ENCODE measurements around the gene USP34.
A peak's percentile ranks its signal among the peaks of the same experiment; 100 is the strongest.

The USP34 gene

DNA sequence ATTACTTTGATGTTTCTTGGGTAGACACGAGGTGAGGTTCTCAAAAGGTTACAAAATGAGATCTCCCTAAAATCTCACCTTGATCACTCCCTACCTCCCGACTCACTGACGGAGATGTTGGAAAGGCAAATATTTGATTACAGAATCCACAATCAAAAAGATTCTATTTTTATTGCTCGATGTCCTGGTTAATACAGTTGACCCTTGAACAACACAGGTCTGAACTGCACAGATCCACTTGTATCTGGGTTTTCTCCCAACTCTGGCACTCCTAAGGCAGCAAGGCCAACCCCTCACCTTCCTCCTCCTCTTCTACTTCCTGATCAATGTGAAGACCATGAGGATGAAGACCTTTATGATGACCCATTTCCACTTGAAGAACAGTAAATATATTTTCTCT lies 183.6 kb downstream of the USP34 start:
- peak overlapping the region; percentile 2 for H3K27ac Mint-ChIP-seq
- H3K27me3 Mint-ChIP-seq: no peaks in the 10 kb centered on the region
- peaks cover 9% of the 10 kb centered on the region for H3K36me3 Mint-ChIP-seq
- H3K9me3 Mint-ChIP-seq (ENCODE audit: low read depth): no peaks in the 10 kb centered on the region
- no peak overlapping the region for H3K4me3 Mint-ChIP-seq
- H3K4me1 Mint-ChIP-seq (ENCODE audit: low read depth): peaks cover 6% of the 10 kb centered on the region

DNA sequence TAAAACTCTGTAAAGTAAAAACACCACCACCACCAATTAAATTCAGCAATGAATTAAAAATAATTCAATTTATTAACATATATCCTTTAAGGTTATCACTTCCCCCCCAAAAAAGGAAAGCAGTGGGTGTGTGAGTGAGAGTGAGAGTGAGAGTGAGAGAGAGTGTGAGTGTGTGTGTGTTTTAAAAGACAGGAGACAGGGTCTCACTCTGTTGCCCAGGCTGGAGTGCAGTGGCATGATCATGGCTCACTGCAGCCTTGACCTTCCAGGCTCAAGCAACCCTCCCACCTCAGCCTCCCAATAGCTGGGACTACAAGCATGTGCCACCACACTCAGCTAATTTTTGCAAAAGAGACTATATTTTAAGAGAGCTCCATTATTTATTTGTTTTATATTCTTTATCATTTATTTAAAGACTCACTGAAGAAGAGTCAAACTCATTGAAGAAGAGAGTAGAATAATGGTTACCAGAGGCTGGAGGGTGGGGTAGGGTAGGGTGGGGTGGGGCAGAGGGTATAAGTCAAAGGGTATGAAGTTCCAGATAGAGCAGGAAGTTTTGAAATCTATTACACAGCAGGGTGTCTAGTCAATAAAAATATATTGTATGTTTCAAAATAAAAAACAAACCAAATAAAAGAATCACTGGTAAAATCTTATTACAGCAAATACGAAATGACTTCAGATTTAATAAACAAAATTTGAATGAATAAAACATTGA lies 187.3 kb downstream of the USP34 start:
- H3K4me3 Mint-ChIP-seq: no peak overlapping the region
- H3K27me3 Mint-ChIP-seq: no peaks in the 10 kb centered on the region
- peaks cover 2% of the 10 kb centered on the region for H3K4me1 Mint-ChIP-seq (ENCODE audit: low read depth)
- H3K9me3 Mint-ChIP-seq (ENCODE audit: low read depth): no peaks in the 10 kb centered on the region
- H3K36me3 Mint-ChIP-seq: peaks cover 4% of the 10 kb centered on the region
- H3K27ac Mint-ChIP-seq: no peak overlapping the region

DNA sequence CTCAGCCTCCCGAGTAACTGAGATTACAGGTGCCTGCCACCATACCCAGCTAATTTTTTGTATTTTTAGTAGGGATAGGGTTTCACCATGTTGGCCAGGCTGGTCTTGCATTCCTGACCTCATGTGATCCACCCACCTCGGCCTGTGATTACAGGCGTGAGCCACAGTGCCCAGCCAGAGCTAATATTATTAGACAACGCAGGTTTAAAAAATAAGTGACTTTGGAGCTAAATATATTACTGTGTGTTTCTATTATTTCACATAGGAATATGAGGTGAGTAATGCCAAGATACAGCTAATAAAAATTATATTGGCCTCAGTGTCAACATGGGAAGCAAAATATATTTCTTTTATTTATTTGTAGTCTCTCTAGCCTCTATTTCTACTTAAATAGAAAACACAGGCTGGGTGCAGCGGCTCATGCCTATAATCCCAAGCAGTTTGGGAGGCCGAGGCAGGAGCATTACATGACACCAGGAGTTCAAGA lies 188.7 kb downstream of the USP34 start:
- no peak overlapping the region for H3K4me3 Mint-ChIP-seq
- no peaks in the 10 kb centered on the region for H3K27me3 Mint-ChIP-seq
- H3K36me3 Mint-ChIP-seq: peaks cover 6% of the 10 kb centered on the region
- peaks cover 2% of the 10 kb centered on the region for H3K4me1 Mint-ChIP-seq (ENCODE audit: low read depth)
- no peak overlapping the region for H3K27ac Mint-ChIP-seq
- no peaks in the 10 kb centered on the region for H3K9me3 Mint-ChIP-seq (ENCODE audit: low read depth)

DNA sequence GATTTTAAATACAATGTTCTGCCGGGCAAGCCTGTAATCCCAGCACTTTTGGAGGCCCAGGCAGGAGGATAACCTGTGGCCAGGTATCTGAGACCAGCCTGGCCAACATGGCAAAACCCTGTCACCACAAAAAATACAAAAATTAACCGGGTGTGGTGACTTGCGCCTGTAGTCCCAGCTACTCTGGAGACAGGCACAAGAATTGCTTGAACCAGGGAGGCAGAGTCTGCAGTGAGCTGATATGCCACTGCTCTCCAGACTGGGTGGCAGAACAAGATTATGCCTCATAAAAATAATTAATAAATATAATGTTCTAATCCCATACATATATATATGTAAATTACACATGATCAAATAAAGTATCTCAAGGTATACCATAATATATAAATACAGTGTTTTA lies 189.6 kb downstream of the USP34 start:
- Mint-ChIP-seq H3K27me3 (no peaks in the 10 kb centered on the region), H3K27ac (no peak overlapping the region), H3K9me3 (ENCODE audit: low read depth) (no peaks in the 10 kb centered on the region), H3K4me3 (no peak overlapping the region), H3K36me3 (peaks cover 9% of the 10 kb centered on the region), H3K4me1 (ENCODE audit: low read depth) (peaks cover 2% of the 10 kb centered on the region)

- H3K4me3 Mint-ChIP-seq: no peak overlapping the region
- H3K27ac Mint-ChIP-seq: no peak overlapping the region
- no peaks in the 10 kb centered on the region for H3K4me1 Mint-ChIP-seq (ENCODE audit: low read depth)
- H3K27me3 Mint-ChIP-seq: no peaks in the 10 kb centered on the region
- no peaks in the 10 kb centered on the region for H3K9me3 Mint-ChIP-seq (ENCODE audit: low read depth)
- H3K36me3 Mint-ChIP-seq: peaks cover 10% of the 10 kb centered on the region
These were observed 193.1 kb downstream of the USP34 start for GRCh38 chr2:61277756-61278155.

GRCh38 chr2:61275575-61276184 lies 195.2 kb downstream of the USP34 start:
- H3K36me3 Mint-ChIP-seq: peaks cover 15% of the 10 kb centered on the region

DNA sequence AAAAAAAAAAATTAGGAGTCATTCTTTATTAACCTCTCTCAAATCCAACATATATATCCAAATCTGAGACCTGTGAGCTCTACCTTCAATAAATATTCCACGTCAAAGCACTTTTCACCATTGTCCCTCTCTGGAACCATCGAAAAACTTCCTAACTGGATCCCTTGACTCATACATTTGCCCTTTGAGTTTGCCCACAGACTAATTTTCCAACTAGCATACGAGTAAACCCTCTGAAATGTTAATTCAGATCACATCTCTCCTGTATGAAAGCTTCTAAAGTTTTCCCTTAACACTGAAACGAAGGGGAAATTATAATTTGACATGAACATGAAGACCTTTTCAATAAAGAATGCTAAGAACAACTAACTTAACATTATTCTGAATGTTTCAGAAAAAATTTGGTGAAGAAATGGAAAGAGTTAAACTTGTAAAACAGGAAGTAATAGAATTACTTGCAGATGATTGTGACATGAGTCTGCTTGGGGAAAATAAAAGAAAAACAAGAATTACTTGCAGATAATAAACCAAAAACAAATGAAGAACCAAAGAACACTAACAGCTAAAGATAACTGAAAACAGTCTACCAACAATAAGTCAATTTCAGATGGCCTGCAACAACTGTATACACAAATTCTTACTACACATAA lies 198.3 kb downstream of the USP34 start:
- Mint-ChIP-seq H3K36me3 (peaks cover 10% of the 10 kb centered on the region), H3K27me3 (no peaks in the 10 kb centered on the region), H3K4me3 (no peak overlapping the region), H3K27ac (peak overlapping the region; percentile 5), H3K4me1 (ENCODE audit: low read depth) (no peaks in the 10 kb centered on the region), H3K9me3 (ENCODE audit: low read depth) (no peaks in the 10 kb centered on the region)

More at GRCh38 chr2:61275575-61276184, 195.2 kb downstream of the USP34 start:
- Mint-ChIP-seq H3K4me1 (ENCODE audit: low read depth) (no peaks in the 10 kb centered on the region), H3K4me3 (no peak overlapping the region), H3K9me3 (ENCODE audit: low read depth) (no peaks in the 10 kb centered on the region), H3K27ac (no peak overlapping the region), H3K27me3 (no peaks in the 10 kb centered on the region)

GRCh38 chr2:61268249-61268648 lies 202.6 kb downstream of the USP34 start:
- Mint-ChIP-seq H3K4me3 (no peak overlapping the region), H3K9me3 (ENCODE audit: low read depth) (no peaks in the 10 kb centered on the region), H3K27me3 (no peaks in the 10 kb centered on the region), H3K27ac (no peak overlapping the region), H3K4me1 (ENCODE audit: low read depth) (no peaks in the 10 kb centered on the region), H3K36me3 (peaks cover 12% of the 10 kb centered on the region)

DNA sequence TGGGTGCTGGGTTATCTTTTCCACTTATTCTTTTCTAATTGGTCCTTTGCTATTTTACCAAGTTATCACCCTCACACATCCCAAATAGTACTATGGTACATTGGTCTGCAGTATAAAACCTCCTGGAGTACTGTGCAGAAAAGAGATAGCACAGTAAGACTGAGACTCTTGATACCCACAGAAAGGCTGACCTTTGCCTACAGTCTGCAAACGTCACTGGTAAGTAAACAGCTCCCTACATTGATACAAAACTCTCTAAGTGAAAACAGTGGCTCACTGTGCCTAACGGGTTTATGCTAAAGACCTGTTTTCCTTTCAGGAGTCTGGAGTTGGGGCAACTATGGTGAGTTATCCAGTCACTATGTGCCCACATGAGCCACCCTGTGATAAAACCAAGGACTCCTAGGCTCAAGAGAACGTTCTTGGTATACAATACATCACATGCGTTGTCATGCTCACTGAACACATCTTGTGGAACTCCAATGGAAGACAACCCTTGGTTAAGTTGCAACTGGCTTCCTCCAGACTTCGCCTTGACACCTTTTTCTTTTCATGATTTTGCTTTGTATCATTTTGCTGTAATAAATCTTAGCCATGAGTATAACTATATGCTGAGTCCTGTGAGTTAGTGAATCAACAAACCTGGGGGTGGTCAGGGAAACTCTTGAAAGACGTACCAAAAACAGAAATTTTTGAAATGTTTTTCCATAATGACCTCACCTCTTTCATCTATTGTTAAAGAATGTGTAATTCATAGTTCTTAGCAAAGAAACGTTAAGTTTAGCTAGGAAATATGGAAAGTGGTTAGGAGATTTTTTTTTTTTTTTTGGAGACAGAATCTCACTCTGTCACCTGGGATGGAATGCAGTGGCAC lies 204.0 kb downstream of the USP34 start:
- Mint-ChIP-seq H3K36me3 (peaks cover 11% of the 10 kb centered on the region), H3K9me3 (ENCODE audit: low read depth) (no peaks in the 10 kb centered on the region), H3K27me3 (no peaks in the 10 kb centered on the region), H3K4me3 (no peak overlapping the region), H3K27ac (no peak overlapping the region), H3K4me1 (ENCODE audit: low read depth) (no peaks in the 10 kb centered on the region)

- H3K36me3 Mint-ChIP-seq: peaks cover 13% of the 10 kb centered on the region
- no peaks in the 10 kb centered on the region for H3K27me3 Mint-ChIP-seq
- H3K4me1 Mint-ChIP-seq (ENCODE audit: low read depth): no peaks in the 10 kb centered on the region
- no peaks in the 10 kb centered on the region for H3K9me3 Mint-ChIP-seq (ENCODE audit: low read depth)
- no peak overlapping the region for H3K4me3 Mint-ChIP-seq
- H3K27ac Mint-ChIP-seq: no peak overlapping the region
These were observed 207.1 kb downstream of the USP34 start for GRCh38 chr2:61263830-61264229.

DNA sequence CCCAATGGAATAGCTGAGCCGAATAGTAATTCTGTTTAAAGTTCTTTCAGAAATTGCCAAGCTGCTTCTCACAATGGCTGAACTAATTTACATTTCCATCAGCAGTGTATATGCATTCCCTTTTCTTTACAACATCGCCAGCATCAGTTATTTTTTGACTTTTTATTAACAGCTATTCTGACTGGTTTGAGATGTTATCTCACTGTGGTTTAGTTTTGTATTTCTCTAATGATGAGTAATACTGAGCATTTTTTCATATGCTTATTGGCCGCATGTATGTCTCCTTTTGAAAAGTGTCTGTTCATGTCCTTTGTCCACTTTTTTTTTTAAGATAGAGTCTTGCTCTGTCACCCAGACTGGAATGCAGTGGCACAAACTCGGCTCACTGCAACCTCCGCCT lies 208.2 kb downstream of the USP34 start:
- Mint-ChIP-seq H3K9me3 (ENCODE audit: low read depth) (no peaks in the 10 kb centered on the region), H3K36me3 (peaks cover 18% of the 10 kb centered on the region), H3K4me1 (ENCODE audit: low read depth) (no peaks in the 10 kb centered on the region), H3K4me3 (no peak overlapping the region), H3K27me3 (no peaks in the 10 kb centered on the region), H3K27ac (no peak overlapping the region)

- no peak overlapping the region for H3K27ac Mint-ChIP-seq
- H3K27me3 Mint-ChIP-seq: no peaks in the 10 kb centered on the region
- H3K4me1 Mint-ChIP-seq (ENCODE audit: low read depth): peaks cover 1% of the 10 kb centered on the region
- H3K4me3 Mint-ChIP-seq: no peak overlapping the region
- peaks cover 20% of the 10 kb centered on the region for H3K36me3 Mint-ChIP-seq
- no peaks in the 10 kb centered on the region for H3K9me3 Mint-ChIP-seq (ENCODE audit: low read depth)
These were observed 213.4 kb downstream of the USP34 start for GRCh38 chr2:61257446-61257845.

- H3K27ac Mint-ChIP-seq: no peak overlapping the region
These were observed 215.1 kb downstream of the USP34 start for GRCh38 chr2:61255580-61256437.

GRCh38 chr2:61254536-61254935 lies 216.4 kb downstream of the USP34 start:
- Mint-ChIP-seq H3K27me3 (no peaks in the 10 kb centered on the region), H3K4me3 (no peak overlapping the region), H3K36me3 (peaks cover 16% of the 10 kb centered on the region), H3K4me1 (ENCODE audit: low read depth) (peaks cover 1% of the 10 kb centered on the region), H3K27ac (peak overlapping the region; percentile 22), H3K9me3 (ENCODE audit: low read depth) (no peaks in the 10 kb centered on the region)

More at GRCh38 chr2:61255580-61256437, 215.1 kb downstream of the USP34 start:
- H3K36me3 Mint-ChIP-seq: peaks cover 13% of the 10 kb centered on the region
- H3K4me3 Mint-ChIP-seq: no peak overlapping the region
- H3K27me3 Mint-ChIP-seq: no peaks in the 10 kb centered on the region
- H3K9me3 Mint-ChIP-seq (ENCODE audit: low read depth): no peaks in the 10 kb centered on the region
- H3K4me1 Mint-ChIP-seq (ENCODE audit: low read depth): peaks cover 1% of the 10 kb centered on the region

All from activated naive CD8-positive, alpha-beta T cell (primary cell).